Osteoblast (primary cell): ENCODE data around the gene WDFY4. TPM values are rescaled to one million over a fixed set of nuclear protein-coding genes. Genes with fewer than 3 reads are reported as not detected.

Experiments
- DNase-seq: peaks from one replicate; pipeline ENCODE4 v3.0.0; 2011; ENCODE audit warnings: low spot score, mixed read lengths; ENCODE audit not compliant: insufficient read length; ENCODE audit errors: missing footprints
- H2AFZ ChIP-seq: 2 replicates; pipeline ENCODE4 v1.6.0; 2011; ENCODE audit warnings: mild to moderate bottlenecking, low read length
- H3K27ac ChIP-seq: 2 replicates; pipeline ENCODE4 v1.5.1; 2011; ENCODE audit warnings: mild to moderate bottlenecking, low read depth, low read length, moderate library complexity
- H3K27me3 ChIP-seq: 2 replicates; pipeline ENCODE4 v1.6.0; 2012; ENCODE audit warnings: mild to moderate bottlenecking, control low read depth, inconsistent platforms, low read length, moderate library complexity; ENCODE audit not compliant: insufficient read depth
- H3K36me3 ChIP-seq: 2 replicates; pipeline ENCODE4 v1.5.1; 2011; ENCODE audit warnings: mild to moderate bottlenecking, low read length, control low read depth, moderate library complexity; ENCODE audit not compliant: insufficient read depth
- H3K4me1 ChIP-seq: 2 replicates; pipeline ENCODE4 v1.5.1; 2011; ENCODE audit warnings: mild to moderate bottlenecking, low read length, control low read depth, moderate library complexity; ENCODE audit not compliant: insufficient read depth
- H3K4me2 ChIP-seq: 2 replicates; pipeline ENCODE4 v1.6.0; 2011; ENCODE audit warnings: mild to moderate bottlenecking, low read length; ENCODE audit not compliant: insufficient read depth
- H3K4me3 ChIP-seq: fragments of 200-600 bp; sonication (generic); 3 replicates; pipeline ENCODE4 v1.5.1; 2012; ENCODE audit warnings: mild to moderate bottlenecking, low read length, inconsistent platforms; ENCODE audit not compliant: insufficient read depth
- H3K79me2 ChIP-seq: 2 replicates; pipeline ENCODE4 v1.6.0; 2012; ENCODE audit warnings: mild to moderate bottlenecking, low read length, control low read depth, inconsistent platforms; ENCODE audit not compliant: insufficient read depth
- H3K9me3 ChIP-seq: 2 replicates; pipeline ENCODE4 v1.5.1; 2011; ENCODE audit warnings: low read depth, low read length, control low read depth
- H4K20me1 ChIP-seq: 2 replicates; pipeline ENCODE4 v1.6.0; 2012; ENCODE audit warnings: mild to moderate bottlenecking, low read length, control low read depth; ENCODE audit not compliant: insufficient read depth
- total RNA-seq: library from RNA; depleted of rRNA; stranded (reverse); fragments of >200 nt; gene quantifications from 2 replicates; pipeline ENCODE4 v1.2.3, GENCODE V29; 2012
- TF ChIP-seq, protein P1 (sequence below): IDR thresholded peaks from 2 replicates; pipeline ENCODE4 v1.5.1; 2011; ENCODE audit warnings: mild to moderate bottlenecking, low read depth, low read length, moderate library complexity; ENCODE audit errors: extremely low read depth

The WDFY4 gene
- total RNA-seq, 1 donor: 0.36 TPM

DNA sequence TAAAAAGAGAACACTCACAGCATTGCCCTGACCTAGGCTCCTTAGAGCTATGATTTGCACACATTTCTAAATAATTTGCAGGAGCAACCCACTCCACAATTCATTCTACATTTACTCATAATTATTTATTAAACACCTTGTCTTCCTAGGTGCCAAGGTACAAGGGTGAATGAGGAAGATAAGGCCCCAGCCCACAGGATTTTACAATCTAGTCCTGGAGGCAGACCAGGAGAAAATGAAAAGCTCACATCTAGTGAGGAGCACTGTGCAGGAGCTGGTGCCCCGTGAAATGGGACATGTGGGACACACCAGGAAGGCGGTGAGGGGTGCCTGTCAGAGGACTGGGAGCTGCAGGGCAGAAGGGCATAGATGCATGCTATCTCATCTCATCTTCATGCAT lies 314.7 kb downstream of the WDFY4 start:
- DNase-seq: no peak
- no peak overlapping the region for H2AFZ ChIP-seq
- TF ChIP-seq, protein P1, sequence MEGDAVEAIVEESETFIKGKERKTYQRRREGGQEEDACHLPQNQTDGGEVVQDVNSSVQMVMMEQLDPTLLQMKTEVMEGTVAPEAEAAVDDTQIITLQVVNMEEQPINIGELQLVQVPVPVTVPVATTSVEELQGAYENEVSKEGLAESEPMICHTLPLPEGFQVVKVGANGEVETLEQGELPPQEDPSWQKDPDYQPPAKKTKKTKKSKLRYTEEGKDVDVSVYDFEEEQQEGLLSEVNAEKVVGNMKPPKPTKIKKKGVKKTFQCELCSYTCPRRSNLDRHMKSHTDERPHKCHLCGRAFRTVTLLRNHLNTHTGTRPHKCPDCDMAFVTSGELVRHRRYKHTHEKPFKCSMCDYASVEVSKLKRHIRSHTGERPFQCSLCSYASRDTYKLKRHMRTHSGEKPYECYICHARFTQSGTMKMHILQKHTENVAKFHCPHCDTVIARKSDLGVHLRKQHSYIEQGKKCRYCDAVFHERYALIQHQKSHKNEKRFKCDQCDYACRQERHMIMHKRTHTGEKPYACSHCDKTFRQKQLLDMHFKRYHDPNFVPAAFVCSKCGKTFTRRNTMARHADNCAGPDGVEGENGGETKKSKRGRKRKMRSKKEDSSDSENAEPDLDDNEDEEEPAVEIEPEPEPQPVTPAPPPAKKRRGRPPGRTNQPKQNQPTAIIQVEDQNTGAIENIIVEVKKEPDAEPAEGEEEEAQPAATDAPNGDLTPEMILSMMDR: no peak
- H3K4me3 ChIP-seq: no peak overlapping the region
- H3K36me3 ChIP-seq: no peaks in the 10 kb centered on the region
- H3K79me2 ChIP-seq: no peaks in the 10 kb centered on the region
- no peak overlapping the region for H3K27ac ChIP-seq
- no peaks in the 10 kb centered on the region for H3K27me3 ChIP-seq
- H3K4me2 ChIP-seq: no peak overlapping the region
- H3K4me1 ChIP-seq: no peaks in the 10 kb centered on the region
- no peaks in the 10 kb centered on the region for H4K20me1 ChIP-seq
- no peaks in the 10 kb centered on the region for H3K9me3 ChIP-seq

DNA sequence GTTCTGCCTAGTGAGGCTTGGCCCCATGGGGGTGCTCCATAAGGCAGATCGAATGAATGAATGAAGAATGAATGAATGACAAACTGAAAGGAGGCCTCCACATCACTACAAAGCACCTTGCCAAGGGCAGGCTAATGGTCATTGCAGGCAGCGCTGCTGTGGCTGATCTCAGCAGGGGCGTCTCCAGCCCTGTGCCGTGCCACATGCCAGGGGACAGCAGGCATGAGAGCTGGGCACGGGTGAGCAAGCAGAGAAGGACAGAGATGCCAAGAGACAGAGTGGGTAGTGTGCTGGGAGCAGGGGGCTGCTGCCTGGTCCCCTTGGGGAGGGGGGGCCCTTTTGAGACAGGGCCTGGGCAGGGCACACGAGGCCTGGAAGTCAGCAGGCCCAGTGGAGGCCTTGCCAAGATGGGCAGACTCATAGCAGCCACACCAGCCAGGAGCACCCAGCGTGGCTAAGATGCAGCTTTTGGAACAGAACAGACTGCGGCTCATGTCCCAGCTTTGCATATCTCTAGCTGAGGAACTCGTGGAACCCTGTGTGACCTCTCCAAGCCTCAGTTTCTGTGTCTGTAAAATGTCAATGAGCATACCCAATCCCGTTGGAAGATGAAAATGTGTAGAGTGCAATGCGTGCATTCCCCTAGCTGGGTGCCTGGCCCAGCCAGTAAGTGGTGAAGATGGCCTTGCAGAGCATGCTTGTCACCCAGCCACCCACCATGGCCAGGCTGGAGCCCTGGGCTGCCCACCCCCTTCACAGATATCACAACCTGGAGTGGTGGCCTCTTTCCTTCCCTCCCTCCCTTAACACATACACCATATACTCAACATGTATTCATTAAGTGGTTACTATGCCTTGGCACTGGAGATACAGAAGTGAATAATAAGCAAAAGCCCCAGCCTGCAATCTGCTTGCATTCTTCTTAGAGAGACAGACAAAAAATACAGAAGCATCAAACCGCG lies 316.0 kb downstream of the WDFY4 start:
- no peak overlapping the region for H2AFZ ChIP-seq
- no peak overlapping the region for H3K27ac ChIP-seq
- no peak overlapping the region for H3K4me2 ChIP-seq
- no peaks in the 10 kb centered on the region for H3K79me2 ChIP-seq
- no peaks in the 10 kb centered on the region for H3K4me1 ChIP-seq
- no peak overlapping the region for H3K4me3 ChIP-seq
- no peaks in the 10 kb centered on the region for H3K36me3 ChIP-seq
- no peak for DNase-seq
- TF ChIP-seq, protein P1: no peak
- H3K27me3 ChIP-seq: no peaks in the 10 kb centered on the region
- H4K20me1 ChIP-seq: no peaks in the 10 kb centered on the region
- no peaks in the 10 kb centered on the region for H3K9me3 ChIP-seq

DNA sequence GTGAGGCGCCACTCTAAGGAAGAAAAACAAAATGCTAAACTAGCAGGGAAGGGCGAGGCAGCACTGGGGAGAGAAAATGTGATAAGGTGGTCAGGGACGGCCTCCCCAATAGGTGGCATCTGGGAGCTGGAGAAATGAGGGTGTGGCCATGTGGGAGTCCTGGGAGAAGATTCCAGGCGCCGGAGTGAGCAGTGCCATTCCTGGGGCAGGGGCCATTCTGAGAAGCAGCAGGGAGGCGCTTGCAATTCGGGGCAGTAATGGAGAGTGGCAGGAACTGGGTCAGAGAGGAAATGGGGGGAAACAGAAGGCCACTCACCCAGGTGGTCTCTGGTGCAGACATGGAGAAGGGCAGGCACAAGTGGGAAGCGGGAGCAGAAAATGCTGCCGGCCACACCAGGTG lies 316.7 kb downstream of the WDFY4 start:
- no peak for DNase-seq
- H3K27ac ChIP-seq: no peak overlapping the region
- no peaks in the 10 kb centered on the region for H3K79me2 ChIP-seq
- H3K4me1 ChIP-seq: no peaks in the 10 kb centered on the region
- H3K9me3 ChIP-seq: no peaks in the 10 kb centered on the region
- no peak overlapping the region for H3K4me3 ChIP-seq
- TF ChIP-seq, protein P1: no peak
- H3K36me3 ChIP-seq: no peaks in the 10 kb centered on the region
- no peaks in the 10 kb centered on the region for H4K20me1 ChIP-seq
- H2AFZ ChIP-seq: no peak overlapping the region
- no peak overlapping the region for H3K4me2 ChIP-seq
- no peaks in the 10 kb centered on the region for H3K27me3 ChIP-seq

DNA sequence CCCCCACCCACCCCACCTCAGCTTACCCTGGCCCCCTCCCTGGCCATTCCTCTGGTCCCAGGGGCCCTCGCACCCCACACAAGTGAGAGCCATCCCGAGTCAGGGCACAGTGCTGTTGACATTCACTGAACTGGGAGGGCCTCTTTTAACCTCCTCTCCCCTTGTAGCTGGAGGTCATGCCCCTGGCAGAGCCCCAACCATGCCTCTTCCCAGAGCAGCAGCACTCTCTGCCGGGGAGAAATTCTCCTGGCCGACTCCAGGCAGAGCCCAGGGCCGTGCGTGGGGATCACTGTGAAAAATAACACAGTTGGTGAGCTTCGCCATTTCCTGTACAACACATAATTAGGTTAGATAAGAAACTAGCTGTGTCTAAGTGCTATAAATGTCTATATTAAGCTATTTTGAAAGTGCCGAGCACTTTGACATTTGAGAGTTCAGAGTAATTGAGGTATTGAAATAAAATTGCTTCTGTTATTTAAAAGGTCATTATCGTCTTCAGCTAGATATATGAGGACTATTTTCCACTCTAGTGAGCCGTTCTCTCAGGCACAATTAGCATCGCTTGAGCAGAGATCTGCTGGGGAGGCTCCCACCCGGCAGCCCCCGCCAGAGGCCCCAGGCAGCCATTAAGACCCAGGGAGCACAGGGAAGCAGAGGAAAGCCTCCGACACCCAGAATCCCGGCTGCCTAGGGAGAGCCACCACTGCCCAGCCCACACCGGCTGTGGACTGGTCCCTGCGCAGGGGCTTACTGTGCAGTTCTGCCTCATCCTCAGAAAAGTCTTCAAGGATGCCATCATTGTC lies 317.4 kb downstream of the WDFY4 start:
- H2AFZ ChIP-seq: no peak overlapping the region
- no peak overlapping the region for H3K4me2 ChIP-seq
- no peaks in the 10 kb centered on the region for H3K36me3 ChIP-seq
- H3K9me3 ChIP-seq: no peaks in the 10 kb centered on the region
- no peaks in the 10 kb centered on the region for H3K79me2 ChIP-seq
- no peak overlapping the region for H3K27ac ChIP-seq
- no peaks in the 10 kb centered on the region for H3K27me3 ChIP-seq
- TF ChIP-seq, protein P1: no peak
- no peaks in the 10 kb centered on the region for H3K4me1 ChIP-seq
- no peaks in the 10 kb centered on the region for H4K20me1 ChIP-seq
- DNase-seq: no peak
- no peak overlapping the region for H3K4me3 ChIP-seq
